IMR-90 (cell line): ENCODE measurements around the gene SNAPC4. TPM values are rescaled to one million over a fixed set of nuclear protein-coding genes. Genes with fewer than 3 reads are reported as not detected.

Experiments
- ATAC-seq: fragments of 200-7000 bp; cut with Tn5 transposase; 2 replicates; pipeline ENCODE4 v1.9.1; 2020; ENCODE audit warnings: low read depth, mild to moderate bottlenecking, moderate library complexity
- BruUV-seq: library from RNA; stranded (reverse); fragments of 400-500 nt; replicated peaks from 2 replicates; lab custom pipeline; 2021; lab: Mats Ljungman, UMichigan
- CTCF ChIA-PET: fragments of 300-600 bp; formaldehyde crosslinking; extraction: SDS; loops from one replicate; lab custom pipeline; 2021; ENCODE audit warnings: antibody characterized with exemption; lab: Yijun Ruan, JAX
- POLR2A ChIA-PET: fragments of 300-600 bp; sonication (Branson Sonifier 250); formaldehyde crosslinking; loops from one replicate; lab custom pipeline; 2022; ENCODE audit warnings: antibody characterized with exemption; ENCODE audit not compliant: unreplicated experiment; lab: Charles Lee
- DNase-seq: peaks from one replicate; pipeline ENCODE4 v3.0.0; 2013
- H2AFZ ChIP-seq: replicated peaks from 2 replicates; pipeline ENCODE3; 2013; ENCODE audit warnings: low read length, mild to moderate bottlenecking; ENCODE audit not compliant: poor library complexity
- H2AK5ac ChIP-seq: 2 replicates; pipeline ENCODE4 v1.6.1; 2013; ENCODE audit warnings: low read depth, low read length, inconsistent platforms
- H2AK9ac ChIP-seq: replicated peaks from 2 replicates; pipeline ENCODE3; 2013; ENCODE audit warnings: mild to moderate bottlenecking, low read depth, low read length, moderate library complexity; ENCODE audit not compliant: poor library complexity
- H2BK120ac ChIP-seq: 2 replicates; pipeline ENCODE4 v1.6.1; 2013; ENCODE audit warnings: low read depth, low read length, inconsistent platforms
- H2BK15ac ChIP-seq: 3 replicates; pipeline ENCODE4 v1.6.1; 2013; ENCODE audit warnings: low read depth, low read length, inconsistent platforms
- H2BK20ac ChIP-seq: 2 replicates; pipeline ENCODE4 v1.6.1; 2013; ENCODE audit warnings: low read depth, mild to moderate bottlenecking, inconsistent platforms, low read length, moderate library complexity
- H2BK5ac ChIP-seq: 2 replicates; pipeline ENCODE4 v1.6.1; 2013; ENCODE audit warnings: mild to moderate bottlenecking, low read depth, low read length, inconsistent platforms; ENCODE audit not compliant: poor library complexity, severe bottlenecking
- H3K14ac ChIP-seq: replicated peaks from 2 replicates; pipeline ENCODE4 v1.6.1; 2013; ENCODE audit warnings: low read depth, low read length, inconsistent platforms
- H3K18ac ChIP-seq: 2 replicates; pipeline ENCODE4 v1.6.1; 2013; ENCODE audit warnings: low read depth, low read length, control low read depth
- H3K23ac ChIP-seq: 2 replicates; pipeline ENCODE4 v1.6.1; 2013; ENCODE audit warnings: low read depth, low read length, inconsistent platforms
- H3K27ac ChIP-seq: 2 replicates; pipeline ENCODE4 v1.5.1; 2013; ENCODE audit warnings: mild to moderate bottlenecking, control low read depth, low read length; ENCODE audit not compliant: insufficient read depth
- H3K27me3 ChIP-seq: 2 replicates; pipeline ENCODE4 v1.6.1; 2013; ENCODE audit warnings: low read length; ENCODE audit not compliant: control insufficient read depth, insufficient read depth
- H3K36me3 ChIP-seq: 2 replicates; pipeline ENCODE4 v1.6.1; 2013; ENCODE audit warnings: low read length, mixed read lengths; ENCODE audit not compliant: control insufficient read depth, insufficient read depth
- H3K4ac ChIP-seq: 2 replicates; pipeline ENCODE4 v1.6.1; 2013; ENCODE audit warnings: low read depth, low read length, inconsistent platforms
- H3K4me1 ChIP-seq: 2 replicates; pipeline ENCODE4 v1.6.1; 2013; ENCODE audit warnings: low read length, mixed read lengths; ENCODE audit not compliant: control insufficient read depth, insufficient read depth
- H3K4me2 ChIP-seq: 2 replicates; pipeline ENCODE4 v1.6.1; 2013; ENCODE audit warnings: low read depth, mild to moderate bottlenecking, control low read depth, low read length, moderate library complexity
- H3K4me3 ChIP-seq: 2 replicates; pipeline ENCODE4 v1.5.1; 2013; ENCODE audit warnings: low read depth, mild to moderate bottlenecking, control low read depth, low read length, moderate library complexity; ENCODE audit not compliant: insufficient read depth
- H3K56ac ChIP-seq: 2 replicates; pipeline ENCODE4 v1.6.1; 2013; ENCODE audit warnings: low read length, inconsistent platforms; ENCODE audit not compliant: insufficient read depth; ENCODE audit errors: extremely low read depth
- H3K79me1 ChIP-seq, 2 experiments: 2 replicates each; pipeline ENCODE4 v1.6.1; 2013; ENCODE audit warnings: low read length in 2 of 2, inconsistent platforms in 1 of 2, low read depth in 1 of 2
- H3K9ac ChIP-seq: 2 replicates; pipeline ENCODE4 v1.6.1; 2013; ENCODE audit warnings: low read depth, low read length, control low read depth
- H3K9me1 ChIP-seq: 2 replicates; pipeline ENCODE4 v1.6.1; 2013; ENCODE audit warnings: low read length, inconsistent platforms; ENCODE audit not compliant: insufficient read depth
- H3K9me3 ChIP-seq: 2 replicates; pipeline ENCODE4 v1.6.1; 2013; ENCODE audit warnings: low read length; ENCODE audit not compliant: control insufficient read depth, insufficient read depth
- H4K20me1 ChIP-seq: 2 replicates; pipeline ENCODE4 v1.6.1; 2013; ENCODE audit warnings: low read length, inconsistent platforms; ENCODE audit not compliant: insufficient read depth
- H4K5ac ChIP-seq: 2 replicates; pipeline ENCODE4 v1.6.1; 2013; ENCODE audit warnings: mild to moderate bottlenecking, low read depth, low read length, control low read depth
- H4K8ac ChIP-seq, 2 experiments: 2 replicates each; pipeline ENCODE4 v1.6.1; 2013; ENCODE audit warnings: low read depth in 2 of 2, low read length in 2 of 2, control low read depth in 1 of 2, inconsistent platforms in 1 of 2
- H4K91ac ChIP-seq: 2 replicates; pipeline ENCODE4 v1.6.1; 2013; ENCODE audit warnings: low read depth, low read length, inconsistent platforms; ENCODE audit not compliant: insufficient read depth
- BHLHE40 ChIP-seq: fragments of 150-350 bp; IDR thresholded peaks from 2 replicates; pipeline ENCODE4 v1.6.1; 2016; ENCODE audit warnings: mild to moderate bottlenecking, low read depth, low read length
- CEBPB ChIP-seq: IDR thresholded peaks from 2 replicates; pipeline ENCODE4 v1.6.1; 2012; ENCODE audit warnings: low read depth, low read length, improper control_type of control experiment
- CHD1 ChIP-seq: IDR thresholded peaks from 2 replicates; pipeline ENCODE4 v1.6.1; 2012; ENCODE audit warnings: low read depth, low read length, improper control_type of control experiment
- CTCF ChIP-seq: conservative IDR thresholded peaks from 2 replicates; pipeline ENCODE4 v1.5.1; 2012; ENCODE audit warnings: mild to moderate bottlenecking, low read depth, low read length, improper control_type of control experiment
- ELK1 ChIP-seq: fragments of 150-350 bp; IDR thresholded peaks from 2 replicates; pipeline ENCODE4 v1.6.1; 2016; ENCODE audit warnings: low read depth, mild to moderate bottlenecking, low read length, moderate library complexity, borderline replicate concordance
- FOS ChIP-seq: fragments of 150-350 bp; IDR thresholded peaks from 2 replicates; pipeline ENCODE4 v1.6.1; 2016; ENCODE audit warnings: low read depth, low read length
- MAFK ChIP-seq: IDR thresholded peaks from 2 replicates; pipeline ENCODE4 v1.6.1; 2012; ENCODE audit warnings: low read depth, low read length, improper control_type of control experiment
- MAZ ChIP-seq: IDR thresholded peaks from 2 replicates; pipeline ENCODE4 v1.6.1; 2012; ENCODE audit warnings: low read depth, mild to moderate bottlenecking, low read length, improper control_type of control experiment, moderate library complexity, borderline replicate concordance
- MXI1 ChIP-seq: IDR thresholded peaks from 2 replicates; pipeline ENCODE4 v1.6.1; 2012; ENCODE audit warnings: low read depth, mild to moderate bottlenecking, low read length, moderate library complexity, borderline replicate concordance
- NFE2L2 ChIP-seq: fragments of 150-350 bp; IDR thresholded peaks from 2 replicates; pipeline ENCODE4 v1.6.1; 2016; ENCODE audit warnings: low read depth, mild to moderate bottlenecking, low read length
- POLR2A ChIP-seq: IDR thresholded peaks from 2 replicates; pipeline ENCODE4 v1.6.1; 2012; ENCODE audit warnings: mild to moderate bottlenecking, low read depth, low read length
- RAD21 ChIP-seq: IDR thresholded peaks from 2 replicates; pipeline ENCODE4 v1.6.1; 2012; ENCODE audit warnings: low read length, improper control_type of control experiment
- RCOR1 ChIP-seq: IDR thresholded peaks from 2 replicates; pipeline ENCODE4 v1.6.1; 2012; ENCODE audit warnings: mild to moderate bottlenecking, low read length, improper control_type of control experiment; ENCODE audit not compliant: insufficient replicate concordance
- RFX5 ChIP-seq: IDR thresholded peaks from 2 replicates; pipeline ENCODE4 v1.8.0; 2012; ENCODE audit warnings: low read depth, mild to moderate bottlenecking, low read length, moderate library complexity
- SMC3 ChIP-seq: fragments of 150-350 bp; IDR thresholded peaks from 2 replicates; pipeline ENCODE4 v1.6.1; 2016; ENCODE audit warnings: low read depth, mild to moderate bottlenecking, antibody characterized with exemption, low read length, moderate library complexity
- USF2 ChIP-seq: fragments of 150-350 bp; IDR thresholded peaks from 2 replicates; pipeline ENCODE4 v1.6.1; 2017; ENCODE audit warnings: mild to moderate bottlenecking, antibody characterized with exemption, low read length, low read depth
- WGBS, 2 experiments: methylation state at CpG; one replicate each; pipeline versions ENCODE4 v1.1.5 to v1.1.7; 2013; ENCODE audit warnings: missing lambda C conversion rate in 2 of 2; ENCODE audit not compliant: insufficient read length in 1 of 2; ENCODE audit errors: extremely low coverage in 2 of 2; 5-methylcytosine and 5-hydroxymethylcytosine counted together
- dilution Hi-C: fragments of 300-500 bp; cut with HindIII; formaldehyde crosslinking; loops from one replicate; pipeline ENCODE4 v1.14.3; 2018; ENCODE audit warnings: low sequenced_read_pairs; ENCODE audit not compliant: unreplicated experiment
- in situ Hi-C: fragments of 300-500 bp; cut with MboI; formaldehyde crosslinking; loops from 3 replicates; pipeline ENCODE4 v1.14.3; 2019; ENCODE audit warnings: low sequenced_read_pairs, inconsistent platforms, mixed read lengths
- intact Hi-C: fragments of 100-400 bp; cut with micrococcal nuclease; formaldehyde crosslinking; loops from 2 replicates; pipeline ENCODE4 v1.10.0; 2022
- polyA plus RNA-seq, 3 experiments: library from polyadenylated mRNA; depleted of rRNA; stranded (reverse); fragments of >200 nt; gene quantifications; 2 replicates each; pipeline ENCODE4 v1.2.3, GENCODE V29; 2012; ENCODE audit warnings: low replicate concordance in 1 of 3
- total RNA-seq: library from RNA; depleted of rRNA; stranded (reverse); fragments of >200 nt; gene quantifications from 2 replicates; pipeline ENCODE4 v1.2.3, GENCODE V29; 2012

Gene SNAPC4
- total and polyA plus RNA-seq, 2 of the 4 experiments (the other 2 are of a cell fraction), result 2.5 to 6.5 TPM

DNA sequence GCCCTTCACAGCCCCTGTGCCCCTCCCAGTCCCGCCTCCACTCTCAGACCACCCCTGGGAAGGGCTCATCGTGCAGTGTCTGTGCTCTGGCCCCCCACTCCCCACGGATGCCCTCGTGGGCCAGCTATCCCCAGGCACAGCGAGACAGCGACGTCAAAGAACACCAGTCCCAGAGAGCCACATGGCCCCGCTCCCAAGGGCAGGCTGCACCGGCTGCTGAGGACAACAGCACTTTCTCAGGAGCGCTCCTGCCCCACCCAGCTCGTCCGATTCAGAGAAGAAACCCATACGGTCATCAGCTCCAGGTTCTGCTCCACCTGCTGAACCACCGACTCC lies 4.8 kb upstream of the SNAPC4 start:
- CTCF ChIA-PET, result no interaction called here
- no peak for ATAC-seq

More for the DNA sequence above, 4.8 kb upstream of the SNAPC4 start:
- TF ChIP-seq MAZ (no peak), RCOR1 (no peak), FOS (no peak), MAFK (no peak), USF2 (no peak), SMC3 (no peak), RFX5 (no peak), CHD1 (no peak), NFE2L2 (no peak), CTCF (no peak), BHLHE40 (no peak), MXI1 (no peak), POLR2A (no peak), CEBPB (no peak), RAD21 (no peak), ELK1 (no peak)
- Histone ChIP-seq H3K18ac (no peak overlapping the region), H4K20me1 (peaks cover 9% of the 10 kb centered on the region), H4K91ac (no peak overlapping the region), H4K8ac (no peak overlapping the region), H3K27me3 (no peaks in the 10 kb centered on the region), H3K9me3 (no peaks in the 10 kb centered on the region), H2BK20ac (no peak overlapping the region), H2AFZ (no peak overlapping the region), H2BK15ac (no peak overlapping the region), H3K14ac (no peak overlapping the region), H3K27ac (no peak overlapping the region), H3K4me3 (no peak overlapping the region), H3K36me3 (peaks cover 40% of the 10 kb centered on the region), H3K4me1 (peaks cover 7% of the 10 kb centered on the region), H3K9me1 (0 out of 2 replicates have a peak, but pooled peaks cover 5% of the 10 kb centered on the region), H2BK5ac (no peak overlapping the region), H3K4ac (no peak overlapping the region), H3K4me2 (no peak overlapping the region), H3K79me1 (peaks cover 9 to 26% of the 10 kb centered on the region in 2 experiments), H3K9ac (no peak overlapping the region), H2BK120ac (no peak overlapping the region), H2AK5ac (no peak overlapping the region), H3K23ac (no peak overlapping the region), H2AK9ac (no peak overlapping the region), H4K5ac (no peak overlapping the region), H3K56ac (no peak overlapping the region)
- in situ Hi-C loops (loop anchor here (5.0 kb wide), 1 partner anchor 82 kb away; no protein-coding TSS in a partner anchor), intact Hi-C loops (loop anchor here (5.0 kb wide), 1 partner anchor 77 kb away; the partner anchor contains the start of gene GPSM1), dilution Hi-C loops (no loop called here)
- BruUV-seq, result no TSS peak
- POLR2A ChIA-PET, result no interaction called here
- DNase-seq, result no peak
- WGBS, 2 experiments, result 91% methylated on average over 12 of the region's 14 CpGs; no CpG with 5 or more reads in 1 of the 2 experiments
